HepG2 (cell line): Measurements from ENCODE around the gene CDYL2.

ENCODE experiments used
- CREB3 ChIP-seq: sonication (generic); formaldehyde crosslinking; IDR thresholded peaks from 2 replicates; pipeline ENCODE4 v1.5.0; 2020; ENCODE audit warnings: missing genetic modification reagents
- HOXA9 ChIP-seq: sonication (generic); formaldehyde crosslinking; IDR thresholded peaks from 2 replicates; pipeline ENCODE4 v1.8.1; 2022; ENCODE audit warnings: missing genetic modification reagents, mild to moderate bottlenecking, moderate library complexity, borderline replicate concordance
- KDM5A ChIP-seq: fragments of 200-600 bp; sonication (generic); IDR thresholded peaks from 2 replicates; pipeline ENCODE4 v1.7.0; 2018; ENCODE audit warnings: antibody characterized with exemption, mild to moderate bottlenecking, low read length, borderline replicate concordance
- MLX ChIP-seq: IDR thresholded peaks from 2 replicates; pipeline ENCODE4 v1.6.1; 2016
- SMARCC2 ChIP-seq: fragments of 450-650 bp; IDR thresholded peaks from 2 replicates; pipeline ENCODE4 v1.6.1; 2017; ENCODE audit warnings: antibody characterized with exemption, mild to moderate bottlenecking
- ZNF263 ChIP-seq: sonication (generic); formaldehyde crosslinking; IDR thresholded peaks from 2 replicates; pipeline ENCODE4 v1.4.0; 2020; ENCODE audit warnings: missing genetic modification reagents
- TF ChIP-seq, protein P1 (sequence below): IDR thresholded peaks from 2 replicates; pipeline ENCODE4 v1.6.1; 2012; ENCODE audit warnings: inconsistent platforms

GRCh38 chr16:80754476-80754875, 49.9 kb downstream of the CDYL2 start:
- TF ChIP-seq HOXA9 (CRISPR knock-in tag) (no peak), KDM5A (no peak), MLX (CRISPR knock-in tag) (no peak), ZNF263 (no peak), CREB3 (no peak), SMARCC2 (no peak)
- TF ChIP-seq, protein P1, sequence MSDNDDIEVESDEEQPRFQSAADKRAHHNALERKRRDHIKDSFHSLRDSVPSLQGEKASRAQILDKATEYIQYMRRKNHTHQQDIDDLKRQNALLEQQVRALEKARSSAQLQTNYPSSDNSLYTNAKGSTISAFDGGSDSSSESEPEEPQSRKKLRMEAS, result no peak
